Pancreas (tissue), 10 donors: ENCODE results near the gene SELENOS. TPM values are rescaled to one million over a fixed set of nuclear protein-coding genes. Genes with fewer than 3 reads are reported as not detected.

Experiments
- ATAC-seq, 4 donors: fragments of 200-7000 bp; cut with Tn5 transposase; one replicate each; pipeline versions ENCODE4 v1.8.0 to v1.9.1; 2020; ENCODE audit warnings: mild to moderate bottlenecking in 4 of 4, moderate library complexity in 4 of 4
- DNase-seq, 6 donors: peaks; one replicate each; pipeline ENCODE4 v3.0.0-alpha.2; 2020
- FAIRE-seq: peaks from 2 replicates; lab custom pipeline; 2012; peaks lifted over from hg19 to GRCh38; lab: Jason Lieb, UNC
- H3K27ac ChIP-seq, 4 donors: fragments of 200-600 bp; sonication (generic); 1 replicate in 3 of 4; 2 replicates in 1 of 4; pipeline versions ENCODE4 v1.5.0 to v1.8.0; 2020
- H3K27me3 ChIP-seq, 4 donors: fragments of 200-600 bp; one replicate each; pipeline ENCODE4 v1.8.0; 2021
- H3K36me3 ChIP-seq, 3 donors: fragments of 200-600 bp; sonication (generic) in 1 of 3; one replicate each; pipeline versions ENCODE4 v1.5.0 to v1.8.0; 2020 to 2021
- H3K4me1 ChIP-seq, 3 donors: fragments of 200-600 bp; one replicate each; pipeline ENCODE4 v1.8.0; 2021
- H3K4me3 ChIP-seq, 4 donors: fragments of 200-600 bp; sonication (generic) in 2 of 4; one replicate each; pipeline versions ENCODE4 v1.5.0 to v1.8.0; 2020 to 2021
- H3K9me3 ChIP-seq, 4 donors: fragments of 200-600 bp; one replicate each; pipeline ENCODE4 v1.8.0; 2021
- CTCF ChIP-seq, 4 donors: fragments of 200-600 bp; sonication (generic) in 3 of 4; IDR thresholded peaks; one replicate each; pipeline versions ENCODE4 v1.5.0 to v1.8.0; 2021; ENCODE audit warnings: antibody characterized with exemption in 4 of 4
- WGBS, 2 donors: extraction: QIAGEN DNeasy Blood & Tissue Kit; methylation state at CpG; one replicate each; pipeline ENCODE4 v1.1.7; 2013; 5-methylcytosine and 5-hydroxymethylcytosine counted together
- intact Hi-C, 3 donors: fragments of 100-400 bp; cut with DNase I; formaldehyde crosslinking; loops; one replicate each; pipeline versions ENCODE4 v1.11.1 to v1.14.2; 2022
- polyA plus RNA-seq, 2 donors: library from polyadenylated mRNA; stranded (reverse); fragments of 200-250 nt; gene quantifications; one replicate each; pipeline ENCODE4 v1.2.3, GENCODE V29; 2013
- total RNA-seq, 6 donors: library from RNA; stranded (reverse); fragmentation: NEBNext Ultra II Directional in 4 of 6; extraction: Animal tissue kit (Norgen Biotek cat#: 25700) in 4 of 6; gene quantifications; one replicate each; pipeline versions ENCODE4 v1.2.1 to v1.2.4, GENCODE V29; 2021 to 2023
- donor health status: healthy with polysubstance abuse.
- donor health status: DM: no; HTN: no; CAD: no; lungs with moderate emphysema.
- donor health status: DM: no; HTN: no; CAD: no.
- donor health status: control.
- donor health status: control.
- donor health status: Bipolar disorder and iron deficiency.
- donor health status: DM: yes; HTN: yes; CAD: no.
- donor health status: DM: no; HTN: no; CAD: no.
- donor health status: DM: no; HTN: no; CAD: no.
- donor health status: DM: yes; HTN: yes; CAD: no.

SELENOS gene
- total and polyA plus RNA-seq, 8 donors, result 26.6 to 72.7 (median 38.2) TPM

GRCh38 chr15:101248274-101248673 lies 29.0 kb downstream of the SELENOS start:
- no peak for ATAC-seq
- WGBS, 2 donors, result 72 to 76% methylated on average over 3 of the region's 3 CpGs
- intact Hi-C loops, result no loop called here
- Histone ChIP-seq H3K9me3 (no peaks in the 10 kb centered on the region), H3K27ac (no peak overlapping the region), H3K36me3 (no peaks in the 10 kb centered on the region), H3K4me1 (peaks cover 0 to 12% (median 7%) of the 10 kb centered on the region in 3 donors), H3K27me3 (no peaks in the 10 kb centered on the region), H3K4me3 (no peak overlapping the region)
- no peak for DNase-seq
- no peak for TF ChIP-seq CTCF (IDR thresholded peaks at IDR 0.05)
- no peak for FAIRE-seq

- ATAC-seq (no peak), DNase-seq (no peak), FAIRE-seq (no peak)
- Histone ChIP-seq H3K9me3 (no peaks in the 10 kb centered on the region), H3K4me1 (peaks cover 0 to 9% (median 7%) of the 10 kb centered on the region in 3 donors), H3K27me3 (no peaks in the 10 kb centered on the region), H3K4me3 (no peak overlapping the region), H3K36me3 (no peaks in the 10 kb centered on the region), H3K27ac (no peak overlapping the region)
- WGBS, 2 donors, result 86 to 91% methylated on average over 10 of the region's 10 CpGs
- no peak for TF ChIP-seq CTCF (IDR thresholded peaks at IDR 0.05)
- intact Hi-C loops, result no loop called here
These were observed 30.2 kb downstream of the SELENOS start for GRCh38 chr15:101246824-101247745.

GRCh38 chr15:101246391-101246790 lies 30.9 kb downstream of the SELENOS start:
- 79 to 84% methylated on average over 6 of the region's 6 CpGs for WGBS, 2 donors
- DNase-seq (no peak), ATAC-seq (no peak), FAIRE-seq (no peak)
- intact Hi-C loops, result no loop called here
- Histone ChIP-seq H3K27ac (no peak overlapping the region), H3K27me3 (no peaks in the 10 kb centered on the region), H3K9me3 (no peaks in the 10 kb centered on the region), H3K4me1 (peaks cover 0 to 9% (median 7%) of the 10 kb centered on the region in 3 donors), H3K36me3 (no peaks in the 10 kb centered on the region), H3K4me3 (no peak overlapping the region)
- no peak for TF ChIP-seq CTCF (IDR thresholded peaks at IDR 0.05)

- ATAC-seq, result no peak
- WGBS, 2 donors, result 94 to 98% methylated on average over 14 of the region's 14 CpGs
- no peaks in the 10 kb centered on the region for H3K27me3 ChIP-seq
- no peak overlapping the region for H3K4me3 ChIP-seq
- H3K36me3 ChIP-seq, result no peaks in the 10 kb centered on the region
- peaks cover 0 to 12% (median 5%) of the 10 kb centered on the region in 3 donors for H3K4me1 ChIP-seq
- no peak for FAIRE-seq
- no peaks in the 10 kb centered on the region for H3K9me3 ChIP-seq
- no peak for DNase-seq
- intact Hi-C loops, result no loop called here
- no peak overlapping the region for H3K27ac ChIP-seq
- TF ChIP-seq CTCF (IDR thresholded peaks at IDR 0.05), result no peak
These were observed 32.2 kb downstream of the SELENOS start for GRCh38 chr15:101244889-101245668.
